ENCODE results near the gene EGLN2. TPM values are rescaled to one million over a fixed set of nuclear protein-coding genes. Genes with fewer than 3 reads are reported as not detected.

Gene EGLN2
- total RNA-seq = 99.9 and 102 TPM in 2 replicates

- Histone ChIP-seq H3K36me3 (ENCODE audit: control insufficient read depth, insufficient read depth, low read length) (peaks cover 2% of the 10 kb centered on the region), H3K27me3 (ENCODE audit: control insufficient read depth, insufficient read depth, low read length) (no peaks in the 10 kb centered on the region), H3K4me3 (ENCODE audit: low read depth, low read length) (peak within 1 kb of the TSS; percentile 98)
- TF ChIP-seq CTCF (IDR thresholded peaks at IDR 0.05; ENCODE audit: insufficient read depth, low read length, poor library complexity, severe bottlenecking) = no peak
- peak; percentile 99 for DNase-seq (ENCODE audit: low read depth)
These were observed at the start of gene EGLN2 for GRCh38 chr19:40798683-40799557. Gene EGLN2 (plus strand): TSS chr19:40799191. CDS start chr19:40800573, 1,382 bp downstream.

DNA sequence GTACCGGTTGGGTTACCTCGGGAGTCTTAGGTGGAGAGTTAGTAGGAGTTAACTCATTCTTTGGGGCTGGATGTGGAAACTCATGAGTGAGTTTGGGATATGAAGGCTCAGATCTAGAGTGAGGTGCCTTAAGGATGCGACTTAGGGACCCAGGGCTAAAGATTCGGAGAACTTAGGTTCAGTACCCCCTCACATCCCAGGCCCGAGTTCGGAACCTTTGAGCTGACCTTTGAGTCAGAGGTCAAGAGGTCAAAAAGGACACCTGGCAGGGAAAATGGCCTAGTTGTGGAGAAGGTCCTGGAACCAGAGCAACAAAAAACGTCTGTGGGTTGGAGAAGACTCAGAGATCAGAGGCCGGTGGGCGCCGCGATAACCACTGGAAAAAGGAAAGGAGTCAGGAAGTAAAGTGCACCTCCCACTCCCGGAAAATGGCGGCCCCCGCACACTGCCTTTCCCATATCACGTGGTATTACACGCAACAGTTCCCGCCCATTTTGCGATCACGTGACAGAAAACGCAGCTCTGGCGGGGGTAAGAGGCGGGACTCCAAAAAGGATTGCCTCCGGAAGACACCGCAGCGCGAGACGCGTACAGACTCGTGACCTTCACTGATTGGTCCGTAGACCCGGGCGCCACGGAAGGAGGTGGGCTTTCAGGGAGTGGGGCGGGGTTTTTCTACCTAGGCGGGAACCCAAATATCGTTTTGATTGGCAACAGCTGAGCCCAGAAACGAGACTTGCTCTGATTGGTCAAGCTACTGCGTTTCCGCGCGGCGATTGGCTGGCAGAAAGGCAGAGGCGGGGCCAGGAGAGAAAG is 48.7 kb upstream of the EGLN2 start, which contains the start of gene ACTMAP:
ACTMAP (minus strand) TSS at position 420 of the 816 bp plus-strand sequence. CDS start 674 bp downstream, outside the sequence.
- peak; percentile 96 for DNase-seq (ENCODE audit: low read depth)
- Histone ChIP-seq H3K27me3 (ENCODE audit: control insufficient read depth, insufficient read depth, low read length) (no peaks in the 10 kb centered on the region), H3K36me3 (ENCODE audit: control insufficient read depth, insufficient read depth, low read length) (peaks cover 1% of the 10 kb centered on the region), H3K4me3 (ENCODE audit: low read depth, low read length) (peak within 1 kb of the TSS; percentile 95)
- TF ChIP-seq CTCF (IDR thresholded peaks at IDR 0.05; ENCODE audit: insufficient read depth, low read length, poor library complexity, severe bottlenecking) = no peak

- no peak for TF ChIP-seq CTCF (IDR thresholded peaks at IDR 0.05; ENCODE audit: insufficient read depth, low read length, poor library complexity, severe bottlenecking)
- peak; percentile 92 for DNase-seq (ENCODE audit: low read depth)
- H3K36me3 ChIP-seq (ENCODE audit: control insufficient read depth, insufficient read depth, low read length) = peaks cover 1% of the 10 kb centered on the region
- H3K4me3 ChIP-seq (ENCODE audit: low read depth, low read length) = peak within 1 kb of the TSS; percentile 95
- no peaks in the 10 kb centered on the region for H3K27me3 ChIP-seq (ENCODE audit: control insufficient read depth, insufficient read depth, low read length)
These were observed 48.0 kb upstream of the EGLN2 start, which contains the start of gene SNRPA for GRCh38 chr19:40750874-40751537. Gene SNRPA (plus strand): TSS chr19:40751203. CDS start chr19:40751409, 206 bp downstream.

GRCh38 chr19:40752257-40752781 is 46.7 kb upstream of the EGLN2 start:
- TF ChIP-seq CTCF (IDR thresholded peaks at IDR 0.05; ENCODE audit: insufficient read depth, low read length, poor library complexity, severe bottlenecking) = no peak
- Histone ChIP-seq H3K4me3 (ENCODE audit: low read depth, low read length) (peak overlapping the region; percentile 95), H3K27me3 (ENCODE audit: control insufficient read depth, insufficient read depth, low read length) (no peaks in the 10 kb centered on the region), H3K36me3 (ENCODE audit: control insufficient read depth, insufficient read depth, low read length) (peaks cover 3% of the 10 kb centered on the region)
- no peak for DNase-seq (ENCODE audit: low read depth)

DNA sequence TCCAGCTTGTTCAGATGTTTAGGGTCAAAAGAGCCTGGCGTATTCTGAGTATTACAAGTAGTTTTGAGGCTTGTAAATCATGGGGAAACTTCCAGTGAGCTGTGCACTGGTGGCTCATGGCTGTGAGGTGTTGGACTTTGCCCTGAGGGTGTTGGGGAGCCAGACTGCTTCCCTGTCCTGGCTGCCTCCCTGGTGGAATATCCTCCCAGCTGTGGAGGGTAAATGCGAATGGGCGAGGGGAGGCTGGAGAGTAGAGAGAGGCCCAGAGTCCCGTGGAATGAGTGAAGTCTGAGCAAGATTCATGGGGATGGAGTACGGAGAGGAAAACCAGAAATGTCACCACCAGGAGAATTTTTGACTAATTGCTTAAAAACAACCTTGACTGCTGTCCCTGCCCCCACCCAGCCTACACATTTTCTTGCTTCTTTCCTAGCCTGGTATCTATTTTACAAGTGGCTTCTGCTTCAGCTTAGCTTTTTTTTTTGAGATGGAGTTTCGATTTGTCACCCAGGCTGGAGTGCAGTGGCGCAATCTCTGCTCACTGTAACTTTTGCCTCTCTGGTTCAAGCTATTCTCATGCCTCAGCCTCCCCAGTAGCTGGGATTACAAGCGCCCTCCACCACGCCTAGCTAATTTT is 44.3 kb upstream of the EGLN2 start:
- H3K27me3 ChIP-seq (ENCODE audit: control insufficient read depth, insufficient read depth, low read length) = no peaks in the 10 kb centered on the region
- no peak for TF ChIP-seq CTCF (IDR thresholded peaks at IDR 0.05; ENCODE audit: insufficient read depth, low read length, poor library complexity, severe bottlenecking)
- H3K36me3 ChIP-seq (ENCODE audit: control insufficient read depth, insufficient read depth, low read length) = peaks cover 3% of the 10 kb centered on the region
- no peak overlapping the region for H3K4me3 ChIP-seq (ENCODE audit: low read depth, low read length)
- DNase-seq (ENCODE audit: low read depth) = no peak
